CD4-positive, alpha-beta T cell treated with Interleukin-15 for 4 hours (primary cell): ENCODE measurements around the gene LCTL.
A peak's percentile ranks its signal among the peaks of the same experiment; 100 is the strongest.
"Not testable (repeated sequence)": the region's sequence is repeated elsewhere in the genome, so short reads cannot be mapped to it uniquely, and the experiment has no call there.

Experiments used
- DNase-seq: peaks from one replicate; pipeline ENCODE4 v3.0.0-alpha.2; 2020; ENCODE audit warnings: low spot score

Gene LCTL

DNA sequence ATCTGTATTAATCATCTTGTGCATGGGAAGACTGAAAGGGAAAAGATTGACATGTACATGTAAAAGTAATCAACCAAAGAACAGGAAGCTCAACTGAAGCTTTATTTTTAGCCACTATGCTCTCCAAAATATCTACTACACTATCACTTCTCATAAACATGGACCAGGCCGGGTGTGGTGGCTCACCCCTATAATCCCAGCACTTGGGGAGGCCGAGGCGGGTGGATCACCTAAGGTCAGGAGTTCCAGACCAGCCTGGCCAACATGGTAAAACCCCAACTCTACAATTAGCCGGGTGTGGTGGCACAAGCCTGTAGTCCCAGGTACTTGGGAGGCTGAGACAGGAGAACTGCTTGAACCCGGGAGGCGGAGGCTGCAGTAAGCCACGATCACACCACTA, 65.5 kb downstream of the LCTL start:
- DNase-seq, result not testable (repeated sequence)

- DNase-seq, result peak; percentile 49
Measured at GRCh38 chr15:66498501-66499386, 67.1 kb downstream of the LCTL start.
